BLaER1 treated with 17β-estradiol and CSF1 and Interleukin-3, amounts not matched to agents 10 nM and 100 nM (cell line): ENCODE measurements around the gene LYZL1.
"Not testable (repeated sequence)": the region's sequence is repeated elsewhere in the genome, so short reads cannot be mapped to it uniquely, and the experiment has no call there.

Experiments
- H3K27ac ChIP-seq, 11 experiments: shearing (Covaris generic); formaldehyde crosslinking; 2 replicates each; pipeline ENCODE4 v1.8.1; 2022
- H3K27me3 ChIP-seq, 11 experiments: shearing (Covaris generic); formaldehyde crosslinking; 2 replicates each; pipeline ENCODE4 v1.8.1; 2022
- H3K36me3 ChIP-seq, 11 experiments: shearing (Covaris generic); formaldehyde crosslinking; 2 replicates each; pipeline ENCODE4 v1.8.1; 2022
- H3K4me1 ChIP-seq, 10 experiments: shearing (Covaris generic); formaldehyde crosslinking; 2 replicates each; pipeline ENCODE4 v1.8.1; 2022
- H3K4me2 ChIP-seq, 11 experiments: shearing (Covaris generic); formaldehyde crosslinking; 2 replicates each; pipeline ENCODE4 v1.8.1; 2022
- H3K4me3 ChIP-seq, 10 experiments: shearing (Covaris generic); formaldehyde crosslinking; 2 replicates each; pipeline ENCODE4 v1.8.1; 2022
- H3K9ac ChIP-seq, 11 experiments: shearing (Covaris generic); formaldehyde crosslinking; 2 replicates each; pipeline ENCODE4 v1.8.1; 2022
- H3K9me3 ChIP-seq, 11 experiments: shearing (Covaris generic); formaldehyde crosslinking; replicated peaks in 1 of 11; 2 replicates each; pipeline ENCODE4 v1.8.1; 2022
- H4K20me1 ChIP-seq, 11 experiments: shearing (Covaris generic); formaldehyde crosslinking; 2 replicates each; pipeline ENCODE4 v1.8.1; 2022
- Cebpa-rat ChIP-seq, 11 experiments: shearing (Covaris generic); IDR thresholded peaks; 2 replicates each; pipeline ENCODE4 v1.8.1; 2022

Gene LYZL1

GRCh38 chr10:29295813-29296212 is 6.9 kb downstream of the LYZL1 start:
- H3K36me3 ChIP-seq: no peaks in the 10 kb centered on the region
- no peak overlapping the region for H3K4me2 ChIP-seq
- no peaks in the 10 kb centered on the region for H4K20me1 ChIP-seq
- H3K4me3 ChIP-seq: no peak overlapping the region
- H3K4me1 ChIP-seq: peaks cover 0 to 7% (median 0%) of the 10 kb centered on the region in 10 experiments; a peak in 2 of 20 replicates
- no peaks in the 10 kb centered on the region for H3K27me3 ChIP-seq
- TF ChIP-seq Cebpa-rat (IDR thresholded peaks at IDR 0.05): no peak
- H3K9me3 ChIP-seq: peaks cover 31 to 57% (median 40%) of the 10 kb centered on the region in 11 experiments
- H3K27ac ChIP-seq: no peak overlapping the region
- no peak overlapping the region for H3K9ac ChIP-seq

GRCh38 chr10:29297678-29298077 is 8.8 kb downstream of the LYZL1 start:
- Histone ChIP-seq H4K20me1 (no peaks in the 10 kb centered on the region), H3K4me2 (no peak overlapping the region), H3K4me1 (peaks cover 0 to 7% (median 0%) of the 10 kb centered on the region in 10 experiments; a peak in 2 of 20 replicates), H3K27ac (no peak overlapping the region), H3K27me3 (no peaks in the 10 kb centered on the region), H3K9ac (no peak overlapping the region), H3K4me3 (no peak overlapping the region), H3K36me3 (no peaks in the 10 kb centered on the region), H3K9me3 (peaks cover 46 to 73% (median 59%) of the 10 kb centered on the region in 11 experiments)
- no peak for TF ChIP-seq Cebpa-rat (IDR thresholded peaks at IDR 0.05)

DNA sequence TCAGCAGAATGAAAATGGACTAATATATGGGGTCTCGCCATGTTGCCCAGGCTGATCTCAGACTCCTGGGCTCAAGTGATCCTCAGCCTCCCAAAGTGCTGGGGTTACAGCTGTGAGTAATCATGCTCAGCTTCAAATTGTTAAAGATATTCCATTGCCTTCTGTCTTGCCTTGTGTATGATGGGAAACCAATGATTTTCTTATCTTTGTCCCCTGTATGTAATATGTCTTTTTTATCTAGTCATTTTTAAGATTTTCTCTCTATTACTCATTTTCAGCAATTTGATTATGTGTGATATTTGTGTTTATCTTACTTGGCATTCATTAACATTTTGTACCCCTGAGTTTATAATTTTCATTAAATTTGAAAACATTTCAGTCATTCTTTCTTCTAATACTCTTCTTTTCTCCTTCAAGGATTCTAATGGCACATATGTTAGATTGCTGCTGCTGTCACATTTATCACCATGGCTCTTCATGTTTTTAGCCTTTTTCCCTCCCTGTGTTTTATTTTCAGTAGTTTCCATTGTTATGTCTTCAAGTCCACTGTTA is 12.6 kb downstream of the LYZL1 start:
- Histone ChIP-seq H3K27me3 (no peaks in the 10 kb centered on the region), H4K20me1 (no peaks in the 10 kb centered on the region), H3K4me3 (no peak overlapping the region), H3K36me3 (no peaks in the 10 kb centered on the region), H3K9ac (no peak overlapping the region), H3K27ac (no peak overlapping the region), H3K9me3 (peaks cover 42 to 59% (median 51%) of the 10 kb centered on the region in 11 experiments), H3K4me2 (no peak overlapping the region), H3K4me1 (peaks cover 0 to 7% (median 0%) of the 10 kb centered on the region in 10 experiments; a peak in 2 of 20 replicates)
- TF ChIP-seq Cebpa-rat (IDR thresholded peaks at IDR 0.05): no peak

DNA sequence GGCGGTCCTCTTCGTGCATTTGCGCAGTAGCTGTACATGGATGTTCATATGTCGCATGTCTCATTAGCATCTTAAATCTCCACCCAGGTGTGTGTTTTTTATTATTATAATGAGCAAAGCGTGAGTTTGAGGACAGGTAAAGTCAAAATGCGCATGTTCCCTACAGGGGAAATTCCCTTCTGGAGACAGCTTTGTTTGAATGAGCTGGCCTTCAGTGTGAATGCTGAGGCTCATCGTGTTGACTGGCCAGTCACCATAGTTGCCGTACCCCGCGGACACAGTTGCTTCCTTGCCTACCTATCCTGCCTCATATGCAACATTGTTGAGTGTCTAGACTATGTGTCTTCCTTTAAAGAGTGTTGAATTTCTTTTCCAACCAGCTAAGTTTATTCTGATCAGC is 13.6 kb downstream of the LYZL1 start:
- Histone ChIP-seq H3K4me1 (peaks cover 0 to 7% (median 0%) of the 10 kb centered on the region in 10 experiments; a peak in 2 of 20 replicates), H3K4me3 (no peak overlapping the region)

DNA sequence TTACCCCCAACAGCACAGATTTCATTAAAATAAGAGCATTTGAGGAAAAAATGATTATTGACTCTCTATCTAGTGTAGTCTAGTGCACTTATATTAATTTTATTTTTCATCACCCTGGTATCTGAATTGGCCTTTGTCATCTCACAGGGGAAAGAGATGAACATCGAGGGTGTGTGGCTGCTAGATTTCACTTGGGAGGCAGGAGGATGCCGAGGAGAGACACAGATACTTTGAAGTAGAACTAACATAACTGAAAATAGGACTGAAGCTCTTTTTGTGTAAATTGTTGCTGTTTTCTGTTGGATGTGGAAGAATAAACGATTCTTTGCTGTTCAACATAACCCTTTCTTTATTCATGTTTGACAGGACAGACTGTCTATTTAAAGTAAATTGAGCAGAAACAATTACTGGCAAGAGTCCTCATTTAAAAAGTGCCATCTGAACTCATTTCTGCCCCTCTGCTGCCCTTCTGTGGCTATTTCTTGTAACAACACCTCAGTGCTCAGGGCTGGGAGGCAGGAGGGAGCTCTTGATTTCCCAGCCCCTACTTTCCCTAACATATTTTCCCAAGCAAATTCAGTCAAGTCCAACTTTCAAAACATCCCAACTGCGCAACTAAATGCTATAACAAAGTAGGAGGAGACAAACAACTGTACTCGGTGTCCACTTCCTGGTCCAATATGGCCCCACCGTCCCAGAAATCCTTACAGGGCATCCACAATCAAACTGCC is 15.6 kb downstream of the LYZL1 start:
- no peak overlapping the region for H3K9ac ChIP-seq
- H3K4me3 ChIP-seq: no peak overlapping the region
- no peak for TF ChIP-seq Cebpa-rat (IDR thresholded peaks at IDR 0.05)
- peaks cover 20 to 30% (median 24%) of the 10 kb centered on the region in 11 experiments for H3K9me3 ChIP-seq
- no peaks in the 10 kb centered on the region for H3K27me3 ChIP-seq
- 0 out of 22 replicates have a peak overlapping the region, but pooled peaks of 2 of the 11 experiments have one; percentile 11 to 15 for H3K4me2 ChIP-seq
- H3K27ac ChIP-seq: no peak overlapping the region
- H3K4me1 ChIP-seq: peaks cover 0 to 7% (median 0%) of the 10 kb centered on the region in 10 experiments; a peak in 2 of 20 replicates
- no peaks in the 10 kb centered on the region for H3K36me3 ChIP-seq
- H4K20me1 ChIP-seq: no peaks in the 10 kb centered on the region

More for the DNA sequence above, 13.6 kb downstream of the LYZL1 start:
- no peaks in the 10 kb centered on the region for H3K36me3 ChIP-seq
- H3K9me3 ChIP-seq: peaks cover 32 to 49% (median 40%) of the 10 kb centered on the region in 11 experiments
- no peak for TF ChIP-seq Cebpa-rat (IDR thresholded peaks at IDR 0.05)
- H3K27ac ChIP-seq: no peak overlapping the region
- H4K20me1 ChIP-seq: no peaks in the 10 kb centered on the region
- no peak overlapping the region for H3K4me2 ChIP-seq
- H3K27me3 ChIP-seq: no peaks in the 10 kb centered on the region
- no peak overlapping the region for H3K9ac ChIP-seq

GRCh38 chr10:29304995-29305335 is 16.1 kb downstream of the LYZL1 start:
- Histone ChIP-seq H3K4me1 (peaks cover 0 to 2% (median 0%) of the 10 kb centered on the region in 10 experiments; a peak in 2 of 20 replicates), H3K27ac (no peak overlapping the region), H3K9ac (no peak overlapping the region), H3K4me2 (0 out of 22 replicates have a peak overlapping the region, but pooled peaks of 2 of the 11 experiments have one; percentile 11 to 15), H3K4me3 (no peak overlapping the region), H3K27me3 (no peaks in the 10 kb centered on the region), H3K36me3 (no peaks in the 10 kb centered on the region), H4K20me1 (no peaks in the 10 kb centered on the region), H3K9me3 (peaks cover 20 to 25% (median 21%) of the 10 kb centered on the region in 11 experiments)
- no peak for TF ChIP-seq Cebpa-rat (IDR thresholded peaks at IDR 0.05)

DNA sequence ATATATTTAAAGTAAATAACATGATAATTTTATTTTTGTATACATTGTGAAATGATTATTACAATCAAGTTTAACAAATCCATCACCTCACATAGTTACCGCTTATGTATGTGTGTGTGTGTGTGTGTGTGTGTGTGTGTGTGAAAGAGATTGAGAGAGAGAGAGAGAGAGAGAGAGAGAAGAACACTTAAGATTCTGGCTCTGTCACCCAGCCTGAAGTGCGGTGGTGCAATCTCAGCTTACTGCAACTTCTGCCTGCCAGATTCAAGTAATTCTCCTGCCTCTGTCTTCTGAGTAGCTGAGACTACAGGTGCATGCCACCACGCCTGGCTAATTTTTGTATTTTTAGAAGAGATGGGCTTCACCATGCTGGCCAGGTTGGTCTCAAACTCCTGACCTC is 17.8 kb downstream of the LYZL1 start:
- peaks cover 0 to 6% (median 0%) of the 10 kb centered on the region in 10 experiments; a peak in 1 of 20 replicates for H3K4me1 ChIP-seq
- no peaks in the 10 kb centered on the region for H3K36me3 ChIP-seq
- no peak overlapping the region for H3K9ac ChIP-seq
- no peak for TF ChIP-seq Cebpa-rat (IDR thresholded peaks at IDR 0.05)
- H3K4me2 ChIP-seq: no peak overlapping the region
- no peaks in the 10 kb centered on the region for H4K20me1 ChIP-seq
- no peaks in the 10 kb centered on the region for H3K27me3 ChIP-seq
- no peak overlapping the region for H3K27ac ChIP-seq
- H3K4me3 ChIP-seq: no peak overlapping the region
- peaks cover 7 to 10% (median 8%) of the 10 kb centered on the region in 11 experiments; a peak in 20 of 22 replicates for H3K9me3 ChIP-seq

DNA sequence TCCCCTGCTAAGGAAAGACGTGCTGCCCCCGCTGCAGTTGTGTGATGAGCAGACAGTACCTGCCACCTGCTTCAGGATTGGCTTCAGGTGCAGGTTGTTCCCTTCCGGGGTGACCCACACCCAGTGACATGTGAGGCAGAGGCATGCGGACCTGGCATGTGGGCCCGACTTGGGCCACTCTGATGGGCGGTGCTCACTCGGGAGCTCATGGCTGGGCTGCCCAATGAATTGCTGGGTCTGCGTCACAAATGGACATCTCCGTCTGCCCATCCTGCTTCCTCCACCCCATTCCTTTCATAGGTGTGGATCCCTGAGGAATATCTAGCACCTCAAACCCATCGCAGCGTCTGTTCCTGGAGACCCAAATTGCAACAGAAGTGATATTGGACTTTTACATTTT is 19.3 kb downstream of the LYZL1 start:
- not testable (repeated sequence) for H3K9me3 ChIP-seq, H3K27ac ChIP-seq, H3K36me3 ChIP-seq, H3K4me1 ChIP-seq, H3K9ac ChIP-seq, H3K4me2 ChIP-seq, H3K4me3 ChIP-seq, H3K27me3 ChIP-seq, H4K20me1 ChIP-seq

- no peaks in the 10 kb centered on the region for H3K36me3 ChIP-seq
- no peaks in the 10 kb centered on the region for H3K27me3 ChIP-seq
- no peak overlapping the region for H3K9ac ChIP-seq
- no peak overlapping the region for H3K4me3 ChIP-seq
- H3K4me1 ChIP-seq: peaks cover 0 to 6% (median 0%) of the 10 kb centered on the region in 10 experiments; a peak in 1 of 20 replicates
- H4K20me1 ChIP-seq: no peaks in the 10 kb centered on the region
- TF ChIP-seq Cebpa-rat (IDR thresholded peaks at IDR 0.05): no peak
- no peak overlapping the region for H3K4me2 ChIP-seq
- H3K9me3 ChIP-seq: peaks cover 0 to 8% (median 7%) of the 10 kb centered on the region in 11 experiments; a peak in 8 of 22 replicates
- H3K27ac ChIP-seq: no peak overlapping the region
Measured at GRCh38 chr10:29309465-29309864, 20.6 kb downstream of the LYZL1 start.

GRCh38 chr10:29310463-29310862 is 21.6 kb downstream of the LYZL1 start:
- H3K9ac ChIP-seq, H3K4me3 ChIP-seq, H3K27ac ChIP-seq, H3K27me3 ChIP-seq, H3K36me3 ChIP-seq, H3K4me1 ChIP-seq, H3K9me3 ChIP-seq, H4K20me1 ChIP-seq: not testable (repeated sequence)
- H3K4me2 ChIP-seq: peak overlapping the region in 2 of 11 experiments; percentile 15 to 29; a peak in 3 of 22 replicates
